Right lobe of liver (tissue), 6 donors: Measurements from ENCODE around the gene PROSER2. TPM values are rescaled to one million over a fixed set of nuclear protein-coding genes. Genes with fewer than 3 reads are reported as not detected.

Experiments
- ATAC-seq, 4 donors: fragments of 200-7000 bp; cut with Tn5 transposase; one replicate each; pipeline ENCODE4 v1.9.1; 2020; ENCODE audit warnings: mild to moderate bottlenecking in 4 of 4, moderate library complexity in 4 of 4
- DNase-seq, 3 donors: peaks; one replicate each; pipeline ENCODE4 v3.0.0-alpha.2; 2020
- H3K27ac ChIP-seq, 3 donors: fragments of 200-600 bp; one replicate each; pipeline ENCODE4 v1.8.0; 2022
- H3K27me3 ChIP-seq, 2 donors: fragments of 200-600 bp; one replicate each; pipeline ENCODE4 v1.8.0; 2022
- H3K36me3 ChIP-seq, 4 donors: fragments of 200-600 bp; sonication (generic) in 1 of 4; one replicate each; pipeline versions ENCODE4 v1.5.1 to v1.8.0; 2017 to 2022; ENCODE audit warnings: control low read depth in 1 of 4
- H3K4me1 ChIP-seq, 4 donors: fragments of 200-600 bp; sonication (generic) in 1 of 4; one replicate each; pipeline versions ENCODE4 v1.5.1 to v1.8.0; 2017 to 2022; ENCODE audit warnings: control low read depth in 1 of 4
- H3K4me3 ChIP-seq, 3 donors: fragments of 200-600 bp; one replicate each; pipeline ENCODE4 v1.8.0; 2022
- H3K9me3 ChIP-seq, 4 donors: fragments of 200-600 bp; sonication (generic) in 1 of 4; one replicate each; pipeline versions ENCODE4 v1.5.1 to v1.8.0; 2017 to 2022; ENCODE audit warnings: control low read depth in 1 of 4
- CTCF ChIP-seq, 4 donors: fragments of 200-600 bp in 3 of 4; fragments of 450-650 bp in 1 of 4; IDR thresholded peaks; one replicate each; pipeline versions ENCODE4 v1.5.1 to v1.8.0; 2016 to 2022; ENCODE audit warnings: antibody characterized with exemption in 4 of 4, mild to moderate bottlenecking in 2 of 4
- POLR2A ChIP-seq: fragments of 450-650 bp; IDR thresholded peaks from one replicate; pipeline ENCODE4 v1.6.1; 2017; ENCODE audit warnings: antibody characterized with exemption, mild to moderate bottlenecking
- WGBS: methylation state at CpG from one replicate; pipeline ENCODE4 v1.1.6; 2018; ENCODE audit warnings: low coverage, low lambda C conversion rate; ENCODE audit not compliant: insufficient coverage; ENCODE audit errors: missing lambda C conversion rate; 5-methylcytosine and 5-hydroxymethylcytosine counted together
- intact Hi-C, 2 donors: fragments of 100-400 bp; cut with DNase I; formaldehyde crosslinking; loops; one replicate each; pipeline versions ENCODE4 v1.11.2 to v1.14.1; 2022
- total RNA-seq, 6 experiments: library from RNA; depleted of rRNA in 2 of 6; stranded (reverse); fragments of >200 nt in 2 of 6; fragmentation: NEBNext Ultra II Directional in 3 of 6; extraction: Animal tissue kit (Norgen Biotek cat#: 25700) in 3 of 6; gene quantifications; one replicate each; pipeline versions ENCODE4 v1.1.0 to v1.2.4, GENCODE V29; 2016 to 2023
- donor health status: DM: no; HTN: yes; CAD: no.
- donor health status: DM: no; HTN: no; CAD: no.
- donor health status: DM: no; HTN: no; CAD: no.
- donor health status: DM: no; HTN: yes; CAD: no.
- donor health status: DM: no; HTN: yes; CAD: no.

Gene PROSER2
- total RNA-seq, 6 experiments from 2014 or later: 24.5 to 65.9 (median 26.8) TPM

- H3K4me3 ChIP-seq: peak overlapping the region in 2 of 3 donors; percentile 15 to 17
- no peaks in the 10 kb centered on the region for H3K27me3 ChIP-seq
- TF ChIP-seq POLR2A (no peak), CTCF (IDR thresholded peaks at IDR 0.05) (no peak)
- peak overlapping the region; percentile 69 to 96 (median 95) for H3K27ac ChIP-seq
- peak; percentile 36 to 47 (median 46) for ATAC-seq
- DNase-seq: no peak
- H3K9me3 ChIP-seq: no peaks in the 10 kb centered on the region
- peaks cover 0 to 65% (median 18%) of the 10 kb centered on the region in 4 donors for H3K4me1 ChIP-seq
- H3K36me3 ChIP-seq: no peaks in the 10 kb centered on the region
- intact Hi-C loops: no loop called here
- WGBS: 29% methylated on average over 3 of the region's 4 CpGs
These were observed 7.8 kb downstream of the PROSER2 start for GRCh38 chr10:11830836-11831519.

GRCh38 chr10:11831520-11831951 lies 8.4 kb downstream of the PROSER2 start:
- H3K4me1 ChIP-seq: peaks cover 0 to 60% (median 18%) of the 10 kb centered on the region in 4 donors
- ATAC-seq (peak; percentile 67 to 79 (median 71)), DNase-seq (peak in 1 of 3 donors; percentile 68)
- H3K36me3 ChIP-seq: no peaks in the 10 kb centered on the region
- no peak for TF ChIP-seq CTCF (IDR thresholded peaks at IDR 0.05)
- no peak for TF ChIP-seq POLR2A
- 21% methylated on average over 7 of the region's 7 CpGs for WGBS
- H3K27ac ChIP-seq: peak overlapping the region; percentile 69 to 96 (median 95)
- intact Hi-C loops: no loop called here
- no peaks in the 10 kb centered on the region for H3K9me3 ChIP-seq
- no peaks in the 10 kb centered on the region for H3K27me3 ChIP-seq
- peak overlapping the region in 2 of 3 donors; percentile 15 to 19 for H3K4me3 ChIP-seq

GRCh38 chr10:11832042-11832441 lies 8.9 kb downstream of the PROSER2 start:
- Histone ChIP-seq H3K4me1 (peaks cover 0 to 55% (median 18%) of the 10 kb centered on the region in 4 donors), H3K36me3 (no peaks in the 10 kb centered on the region), H3K9me3 (no peaks in the 10 kb centered on the region), H3K4me3 (peak overlapping the region in 2 of 3 donors; percentile 15 to 19), H3K27ac (peak overlapping the region; percentile 69 to 96 (median 95)), H3K27me3 (no peaks in the 10 kb centered on the region)
- ATAC-seq: peak; percentile 49 to 72 (median 62)
- intact Hi-C loops: no loop called here
- TF ChIP-seq CTCF (IDR thresholded peaks at IDR 0.05) (no peak), POLR2A (no peak)
- no peak for DNase-seq
- WGBS: 30% methylated on average over 5 of the region's 5 CpGs

- ATAC-seq (no peak), DNase-seq (no peak)
- Histone ChIP-seq H3K4me3 (no peak overlapping the region), H3K36me3 (no peaks in the 10 kb centered on the region), H3K4me1 (peaks cover 0 to 28% (median 9%) of the 10 kb centered on the region in 4 donors), H3K9me3 (no peaks in the 10 kb centered on the region), H3K27ac (no peak overlapping the region), H3K27me3 (no peaks in the 10 kb centered on the region)
- intact Hi-C loops: no loop called here
- TF ChIP-seq POLR2A (no peak), CTCF (IDR thresholded peaks at IDR 0.05) (no peak)
- WGBS: 75% methylated on average over 5 of the region's 6 CpGs
These were observed 11.9 kb downstream of the PROSER2 start for GRCh38 chr10:11835061-11835460.
